Panc1 (cell line): ENCODE results near the gene ASIC3. TPM values are rescaled to one million over a fixed set of nuclear protein-coding genes. Genes with fewer than 3 reads are reported as not detected.

Experiments
- ATAC-seq: fragments of 200-7000 bp; cut with Tn5 transposase; 2 replicates; pipeline ENCODE4 v1.9.1; 2020; ENCODE audit warnings: mild to moderate bottlenecking, moderate library complexity
- BruUV-seq: library from RNA; stranded (reverse); fragments of 400-500 nt; replicated peaks from 2 replicates; lab custom pipeline; 2021; lab: Mats Ljungman, UMichigan
- CTCF ChIA-PET: fragments of 300-600 bp; sonication (Branson Sonifier 250); formaldehyde crosslinking; loops from one replicate; lab custom pipeline; 2022; ENCODE audit warnings: antibody characterized with exemption; lab: Charles Lee
- POLR2A ChIA-PET: fragments of 300-600 bp; sonication (Branson Sonifier 250); formaldehyde crosslinking; loops from one replicate; lab custom pipeline; 2022; ENCODE audit warnings: antibody characterized with exemption; lab: Charles Lee
- DNase-seq: peaks from one replicate; pipeline ENCODE4 v3.0.0-alpha.2; 2010; ENCODE audit warnings: low read depth, low spot score
- H3K27ac ChIP-seq: 2 replicates; pipeline ENCODE4 v1.5.1; 2011; ENCODE audit warnings: mild to moderate bottlenecking, low read length, inconsistent platforms
- H3K27me3 ChIP-seq: fragments of 200-500 bp; sonication (Bioruptor generic); 2 replicates; pipeline ENCODE4 v1.6.0; 2014; ENCODE audit warnings: low read length, inconsistent platforms; ENCODE audit not compliant: control insufficient read depth, insufficient read depth
- H3K36me3 ChIP-seq: fragments of 200-500 bp; sonication (Bioruptor generic); 2 replicates; pipeline ENCODE4 v1.5.1; 2014; ENCODE audit warnings: inconsistent platforms, mild to moderate bottlenecking, low read length, moderate library complexity; ENCODE audit not compliant: control insufficient read depth, insufficient read depth
- H3K4me1 ChIP-seq: 2 replicates; pipeline ENCODE4 v1.5.1; 2011; ENCODE audit warnings: inconsistent platforms, mild to moderate bottlenecking, low read length, moderate library complexity; ENCODE audit not compliant: control insufficient read depth, insufficient read depth
- H3K4me3 ChIP-seq, 2 experiments: 2 replicates each; pipeline ENCODE4 v1.5.1; 2011 to 2012; ENCODE audit warnings: low read depth in 2 of 2, low read length in 2 of 2, mild to moderate bottlenecking in 2 of 2, inconsistent platforms in 1 of 2, moderate library complexity in 1 of 2
- H3K9me3 ChIP-seq: fragments of 200-500 bp; sonication (Bioruptor generic); 2 replicates; pipeline ENCODE4 v1.5.1; 2014; ENCODE audit warnings: low read depth, mild to moderate bottlenecking, inconsistent platforms, low read length, moderate library complexity; ENCODE audit not compliant: control insufficient read depth, insufficient read depth
- CTCF ChIP-seq: fragments of 450-650 bp; IDR thresholded peaks from 2 replicates; pipeline ENCODE4 v1.5.1; 2017; ENCODE audit warnings: mild to moderate bottlenecking
- POLR2AphosphoS5 ChIP-seq: IDR thresholded peaks from 2 replicates; pipeline ENCODE4 v1.6.1; 2012; ENCODE audit warnings: mild to moderate bottlenecking, low read depth, low read length, moderate library complexity
- REST ChIP-seq, 2 experiments: IDR thresholded peaks; 2 replicates each; pipeline ENCODE4 v1.6.1; 2011 to 2012; ENCODE audit warnings: low read depth in 2 of 2, control low read depth in 1 of 2, low read length in 1 of 2, mild to moderate bottlenecking in 1 of 2, moderate library complexity in 1 of 2; ENCODE audit not compliant: insufficient read depth in 1 of 2
- SIN3A ChIP-seq: IDR thresholded peaks from 2 replicates; pipeline ENCODE4 v1.6.1; 2012; ENCODE audit warnings: low read depth, mild to moderate bottlenecking, low read length, moderate library complexity, borderline replicate concordance; ENCODE audit not compliant: insufficient read depth
- TCF7L2 ChIP-seq: IDR thresholded peaks from 2 replicates; pipeline ENCODE4 v1.6.1; 2011; ENCODE audit warnings: mild to moderate bottlenecking, low read depth, low read length, inconsistent platforms
- in situ Hi-C: cut with HindIII; loops from 2 replicates; pipeline ENCODE4 v1.10.0; 2016; ENCODE audit warnings: low sequenced_read_pairs, low pct_unique_long_range_greater_than_20kb
- intact Hi-C: fragments of 100-400 bp; cut with micrococcal nuclease; formaldehyde crosslinking; loops from one replicate; pipeline ENCODE4 v1.10.0; 2022; ENCODE audit not compliant: unreplicated experiment
- total RNA-seq: library from RNA; stranded (reverse); gene quantifications from one replicate; pipeline ENCODE4 v1.2.1, GENCODE V29; 2021; ENCODE audit not compliant: unreplicated experiment

The ASIC3 gene
- total RNA-seq, 1 experiment from 2014 or later, result 1.3 TPM

- Histone ChIP-seq H3K4me1 (peaks cover 44% of the 10 kb centered on the region), H3K27ac (peak overlapping the region; percentile 77), H3K4me3 (peak overlapping the region; percentile 88 to 93), H3K36me3 (no peaks in the 10 kb centered on the region; the same call in 1 of the 2 replicates), H3K27me3 (no peaks in the 10 kb centered on the region), H3K9me3 (no peaks in the 10 kb centered on the region)
- intact Hi-C loops, result no loop called here
- TF ChIP-seq POLR2AphosphoS5 (no peak), CTCF (no peak), TCF7L2 (no peak), REST (IDR thresholded peaks at IDR 0.05; ENCODE audit: insufficient read depth in 1 of 2, low read depth in 2 of 2, low read length in 1 of 2) (no peak), SIN3A (no peak)
- BruUV-seq, result no TSS peak
- DNase-seq (no peak), ATAC-seq (no peak)
- ChIA-PET POLR2A (interaction anchor here (0.5 to 0.6 kb wide), 2 partner anchors 56 to 59 kb away, joined by 3 to 6 read pairs; no protein-coding TSS in a partner anchor), CTCF (interaction anchor here (1.1 kb wide), 1 partner anchor 60 kb away, joined by 3 read pairs; no protein-coding TSS in a partner anchor)
- in situ Hi-C loops, result no loop called here
Measured at GRCh38 chr7:151088019-151088855, 39.9 kb downstream of the ASIC3 start.

- in situ Hi-C loops (no loop called here), intact Hi-C loops (no loop called here)
- Histone ChIP-seq H3K27me3 (no peaks in the 10 kb centered on the region), H3K27ac (peak overlapping the region; percentile 77), H3K4me1 (peaks cover 40% of the 10 kb centered on the region), H3K9me3 (no peaks in the 10 kb centered on the region), H3K4me3 (peak overlapping the region; percentile 88 to 93), H3K36me3 (no peaks in the 10 kb centered on the region; the same call in 1 of the 2 replicates)
- ATAC-seq (no peak), DNase-seq (no peak)
- no TSS peak for BruUV-seq
- CTCF ChIA-PET, result interaction anchor here (0.7 kb wide), 1 partner anchor 61 kb away, joined by 9 read pairs; the partner anchor contains the start of gene ABCB8
- POLR2A ChIA-PET, result interaction anchor here (0.5 to 0.6 kb wide), 2 partner anchors 59 to 711 kb away, joined by 3 read pairs; no protein-coding TSS in a partner anchor
- TF ChIP-seq POLR2AphosphoS5, result no peak
- TF ChIP-seq CTCF, result no peak
- TF ChIP-seq SIN3A, result no peak
- TF ChIP-seq REST (IDR thresholded peaks at IDR 0.05; ENCODE audit: insufficient read depth in 1 of 2, low read depth in 2 of 2, low read length in 1 of 2), result no peak
- TF ChIP-seq TCF7L2, result no peak
Measured at GRCh38 chr7:151088856-151089699, 40.7 kb downstream of the ASIC3 start.
